GM18517 (cell line): ENCODE data around the gene ASH1L.
A peak's percentile ranks its signal among the peaks of the same experiment; 100 is the strongest.
"Not testable (repeated sequence)": the region's sequence is repeated elsewhere in the genome, so short reads cannot be mapped to it uniquely, and the experiment has no call there.

ENCODE experiments used
- ATAC-seq: cut with Tn5 transposase; IDR thresholded peaks from one replicate; pipeline ENCODE4 v1.9.1; 2021; ENCODE audit warnings: mild to moderate bottlenecking, moderate library complexity; ENCODE audit not compliant: unreplicated experiment

ASH1L gene

GRCh38 chr1:155455588-155456195, 106.9 kb downstream of the ASH1L start:
- ATAC-seq: no peak

GRCh38 chr1:155454096-155454495, 108.5 kb downstream of the ASH1L start:
- ATAC-seq: no peak

GRCh38 chr1:155453141-155453540, 109.5 kb downstream of the ASH1L start:
- no peak for ATAC-seq

GRCh38 chr1:155451199-155451598, 111.4 kb downstream of the ASH1L start:
- ATAC-seq: no peak

GRCh38 chr1:155442431-155442830, 120.2 kb downstream of the ASH1L start:
- ATAC-seq: not testable (repeated sequence)

- ATAC-seq: no peak
Measured at GRCh38 chr1:155437405-155437804, 125.2 kb downstream of the ASH1L start.

GRCh38 chr1:155433831-155434389, 128.7 kb downstream of the ASH1L start:
- not testable (repeated sequence) for ATAC-seq

GRCh38 chr1:155433128-155433830, 129.3 kb downstream of the ASH1L start:
- ATAC-seq: not testable (repeated sequence)

GRCh38 chr1:155424091-155424490, 138.5 kb downstream of the ASH1L start:
- no peak for ATAC-seq

GRCh38 chr1:155420788-155421187, 141.8 kb downstream of the ASH1L start:
- ATAC-seq: no peak

GRCh38 chr1:155411840-155412239, 150.8 kb downstream of the ASH1L start:
- not testable (repeated sequence) for ATAC-seq

GRCh38 chr1:155410931-155411330, 151.7 kb downstream of the ASH1L start:
- peak; percentile 48 for ATAC-seq

GRCh38 chr1:155396874-155397476, 165.6 kb downstream of the ASH1L start:
- no peak for ATAC-seq

- ATAC-seq: no peak
Measured at GRCh38 chr1:155392898-155393411, 169.6 kb downstream of the ASH1L start.

- ATAC-seq: no peak
Measured at GRCh38 chr1:155389826-155390225, 172.8 kb downstream of the ASH1L start.

- ATAC-seq: not testable (repeated sequence)
Measured at GRCh38 chr1:155385836-155386235, 176.8 kb downstream of the ASH1L start.

- ATAC-seq: no peak
Measured at GRCh38 chr1:155383406-155383805, 179.2 kb downstream of the ASH1L start.

- ATAC-seq: no peak
Measured at GRCh38 chr1:155379631-155380090, 182.9 kb downstream of the ASH1L start.

- no peak for ATAC-seq
Measured at GRCh38 chr1:155379180-155379579, 183.4 kb downstream of the ASH1L start.

- ATAC-seq: no peak
Measured at GRCh38 chr1:155360051-155360450, 202.6 kb downstream of the ASH1L start.

- no peak for ATAC-seq
Measured at GRCh38 chr1:155352631-155353030, 210.0 kb downstream of the ASH1L start.
